NAMALWA (cell line): ENCODE measurements around the gene KLHL15.

Experiments used
- DNase-seq: peaks from one replicate; pipeline ENCODE4 v3.0.0-alpha.2; 2015; ENCODE audit warnings: low spot score

KLHL15 gene

DNA sequence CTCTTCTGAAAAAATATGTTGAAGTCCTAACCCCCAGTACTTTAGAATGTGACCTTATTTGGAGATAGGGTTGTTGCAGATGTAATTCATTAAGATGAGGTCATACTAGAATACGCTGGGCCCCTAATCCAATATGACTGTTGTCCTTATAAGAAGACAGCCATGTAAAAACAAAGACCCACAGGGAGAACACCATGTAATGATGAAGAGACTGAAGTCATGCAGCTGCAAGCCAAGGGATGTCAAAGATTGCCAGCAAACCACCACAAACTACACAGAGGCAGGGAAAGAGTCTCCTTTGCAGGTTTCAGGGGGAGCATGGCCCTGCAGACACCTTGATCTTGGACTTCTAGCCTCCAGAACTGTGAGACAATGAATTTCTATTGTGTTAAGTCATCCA lies 81.8 kb downstream of the KLHL15 start:
- DNase-seq = no peak

- DNase-seq = no peak
These were observed 82.8 kb downstream of the KLHL15 start for GRCh38 chrX:23944234-23944633.

DNA sequence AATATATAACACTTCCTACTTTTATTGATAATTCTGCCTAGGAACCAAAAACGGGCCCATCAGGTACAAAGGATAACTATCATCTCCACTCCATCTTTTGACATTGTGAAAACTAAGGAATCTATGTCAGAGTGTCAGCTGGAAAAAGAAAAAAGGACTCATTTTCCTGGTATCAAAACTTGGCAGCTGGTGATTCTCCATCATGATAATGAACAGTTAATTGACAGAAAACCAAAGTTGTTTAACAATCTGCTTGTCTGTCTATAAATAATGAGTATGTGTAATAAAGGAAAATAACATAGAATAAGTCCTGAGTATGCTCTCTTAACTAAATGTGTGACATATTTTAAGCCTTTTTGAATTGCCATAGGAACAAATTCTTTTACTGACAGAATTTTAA lies 87.8 kb downstream of the KLHL15 start:
- no peak for DNase-seq

DNA sequence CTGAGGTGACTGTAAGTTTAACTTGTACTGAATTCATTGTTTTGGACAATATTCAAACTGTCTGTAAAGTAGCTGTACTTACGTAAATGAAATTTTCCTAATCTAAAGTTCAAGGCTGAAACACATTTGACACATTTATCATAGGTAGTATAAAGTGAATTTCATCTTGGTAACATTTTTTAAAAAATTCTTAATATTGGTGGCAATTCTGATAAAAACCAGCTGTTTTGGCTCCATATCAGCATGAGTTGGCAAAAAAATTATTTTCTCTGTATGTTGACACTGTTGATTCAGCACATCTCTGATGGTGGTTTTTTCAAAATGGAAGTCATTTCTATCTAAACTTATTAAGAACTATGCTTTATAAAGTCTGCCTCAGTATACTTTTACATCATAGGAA lies 88.3 kb downstream of the KLHL15 start:
- DNase-seq = no peak

DNA sequence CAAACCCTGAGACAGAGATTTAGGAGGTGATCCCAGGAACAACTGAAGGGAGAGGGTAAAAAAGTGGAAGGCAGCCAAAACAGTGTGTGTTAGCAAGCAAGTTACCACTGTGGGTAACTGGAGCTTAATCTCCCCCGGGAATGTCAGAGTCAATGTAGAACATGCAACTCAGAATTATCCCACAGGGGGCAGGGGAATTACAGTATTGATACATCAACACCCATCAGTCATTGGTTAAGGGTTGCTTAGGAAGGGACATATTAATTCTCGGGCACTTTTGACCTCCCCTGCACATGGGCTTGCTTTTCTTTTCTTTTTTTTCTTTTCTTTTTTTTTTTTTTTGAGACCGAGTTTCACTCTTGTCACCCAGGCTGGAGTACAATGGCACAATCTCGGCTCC lies 89.9 kb downstream of the KLHL15 start:
- no peak for DNase-seq

- no peak for DNase-seq
These were observed 90.8 kb downstream of the KLHL15 start for GRCh38 chrX:23936180-23936579.

GRCh38 chrX:23935106-23935505 lies 91.9 kb downstream of the KLHL15 start:
- DNase-seq = no peak
